SK-N-SH (cell line): ENCODE results near the gene MARF1. TPM values are rescaled to one million over a fixed set of nuclear protein-coding genes. Genes with fewer than 3 reads are reported as not detected.

ENCODE experiments used
- CTCF ChIA-PET: fragments of 300-600, 350-600 bp; formaldehyde crosslinking; extraction: SDS; loops from one replicate; lab custom pipeline; 2021; lab: Yijun Ruan, JAX
- POLR2A ChIA-PET: fragments of 350-600 bp; sonication (Branson Sonifier 250); formaldehyde crosslinking; extraction: SDS; loops from one replicate; lab custom pipeline; 2020; ENCODE audit warnings: antibody characterized with exemption, inconsistent platforms; lab: Yijun Ruan, JAX
- DNase-seq: peaks from one replicate; pipeline ENCODE4 v3.0.0; 2012
- H2AFZ ChIP-seq: fragments of 200-600 bp; sonication (generic); 2 replicates; pipeline ENCODE4 v1.8.1; 2016; ENCODE audit warnings: antibody characterized with exemption, mild to moderate bottlenecking, low read depth
- H3F3A ChIP-seq: fragments of 200-600 bp; sonication (generic); replicated peaks from 2 replicates; pipeline ENCODE3; 2016; ENCODE audit warnings: antibody characterized with exemption, mild to moderate bottlenecking; ENCODE audit not compliant: insufficient read depth
- H3K27ac ChIP-seq, 2 experiments: fragments of 200-500 bp in 1 of 2; fragments of 200-600 bp in 1 of 2; sonication (Bioruptor generic) in 1 of 2; sonication (generic), shearing (Covaris generic) in 1 of 2; 2 replicates each; pipeline versions ENCODE4 v1.5.1 to v1.6.1; 2014 to 2016; ENCODE audit warnings: low read depth in 2 of 2, inconsistent platforms in 1 of 2, low read length in 1 of 2, mild to moderate bottlenecking in 1 of 2, mixed read lengths in 1 of 2
- H3K27me3 ChIP-seq: fragments of 200-600 bp; sonication (generic), shearing (Covaris generic); 2 replicates; pipeline ENCODE4 v1.6.1; 2016; ENCODE audit warnings: mixed run types; ENCODE audit not compliant: insufficient read depth
- H3K36me3 ChIP-seq, 2 experiments: fragments of 200-500 bp in 1 of 2; fragments of 200-600 bp in 1 of 2; sonication (Bioruptor generic) in 1 of 2; sonication (generic) in 1 of 2; replicated peaks in 1 of 2; 2 replicates each; pipeline versions ENCODE3 to v1.5.1; 2014 to 2016; ENCODE audit warnings: low read length in 1 of 2, mild to moderate bottlenecking in 1 of 2; ENCODE audit not compliant: insufficient read depth in 2 of 2, control insufficient read depth in 1 of 2
- H3K4me1 ChIP-seq, 2 experiments: fragments of 200-500 bp in 1 of 2; fragments of 200-600 bp in 1 of 2; sonication (Bioruptor generic) in 1 of 2; sonication (generic), shearing (Covaris generic) in 1 of 2; 2 replicates each; pipeline versions ENCODE4 v1.5.1 to v1.6.1; 2014 to 2016; ENCODE audit warnings: low read depth in 1 of 2, low read length in 1 of 2, mixed run types in 1 of 2; ENCODE audit not compliant: insufficient read depth in 2 of 2, control insufficient read depth in 1 of 2
- H3K4me2 ChIP-seq: fragments of 200-600 bp; sonication (generic), shearing (Covaris generic); 2 replicates; pipeline ENCODE4 v1.6.1; 2017; ENCODE audit warnings: mixed run types
- H3K4me3 ChIP-seq, 2 experiments: fragments of 200-500 bp in 1 of 2; fragments of 200-600 bp in 1 of 2; sonication (Bioruptor generic) in 1 of 2; sonication (generic), shearing (Covaris generic) in 1 of 2; 2 replicates each; pipeline versions ENCODE4 v1.5.1 to v1.8.1; 2014 to 2016; ENCODE audit warnings: low read depth in 2 of 2, inconsistent platforms in 1 of 2, low read length in 1 of 2, mild to moderate bottlenecking in 1 of 2, mixed read lengths in 1 of 2, moderate library complexity in 1 of 2
- H3K79me2 ChIP-seq: fragments of 200-600 bp; sonication (generic); 2 replicates; pipeline ENCODE4 v1.8.1; 2017; ENCODE audit warnings: mild to moderate bottlenecking; ENCODE audit not compliant: insufficient read depth
- H3K9ac ChIP-seq: fragments of 200-600 bp; sonication (generic); 2 replicates; pipeline ENCODE4 v1.6.1; 2017; ENCODE audit warnings: mixed run types
- H3K9me2 ChIP-seq: fragments of 200-600 bp; sonication (generic); 2 replicates; pipeline ENCODE4 v1.6.1; 2017; ENCODE audit warnings: mixed run types
- H3K9me3 ChIP-seq: fragments of 200-600 bp; sonication (generic); 2 replicates; pipeline ENCODE4 v1.6.1; 2017; ENCODE audit warnings: mixed run types, mild to moderate bottlenecking, moderate library complexity
- H4K20me1 ChIP-seq: fragments of 200-600 bp; sonication (generic); 2 replicates; pipeline ENCODE4 v1.6.1; 2017; ENCODE audit warnings: mild to moderate bottlenecking, mixed run types; ENCODE audit not compliant: insufficient read depth
- CHD2 ChIP-seq: fragments of 150-350 bp; IDR thresholded peaks from 2 replicates; pipeline ENCODE4 v1.6.1; 2018; ENCODE audit warnings: low read length; ENCODE audit not compliant: partially characterized antibody
- ELF1 ChIP-seq: IDR thresholded peaks from 2 replicates; pipeline ENCODE4 v1.4.0; 2012
- EP300 ChIP-seq, 2 experiments: IDR thresholded peaks; 2 replicates each; pipeline versions ENCODE4 v1.4.0 to v1.6.1; 2012; ENCODE audit warnings: borderline replicate concordance in 1 of 2, low read depth in 1 of 2, low read length in 1 of 2
- EZH2phosphoT487 ChIP-seq: fragments of 200-600 bp; sonication (generic); IDR thresholded peaks from 2 replicates; pipeline ENCODE4 v1.6.1; 2017; ENCODE audit warnings: low read depth, mixed run types, mild to moderate bottlenecking, antibody characterized with exemption, moderate library complexity, borderline replicate concordance
- FOSL2 ChIP-seq: IDR thresholded peaks from 2 replicates; pipeline ENCODE4 v1.4.0; 2012; ENCODE audit warnings: low read depth, mild to moderate bottlenecking, moderate library complexity, borderline replicate concordance
- FOXJ3 ChIP-seq: sonication (generic); formaldehyde crosslinking; IDR thresholded peaks from 2 replicates; pipeline ENCODE4 v1.5.1; 2020; ENCODE audit warnings: mild to moderate bottlenecking, missing genetic modification reagents
- GABPA ChIP-seq: IDR thresholded peaks from 2 replicates; pipeline ENCODE4 v1.4.0; 2012; ENCODE audit warnings: low read depth, mild to moderate bottlenecking
- GATA2 ChIP-seq: sonication (generic); formaldehyde crosslinking; IDR thresholded peaks from 2 replicates; pipeline ENCODE4 v1.5.0; 2020; ENCODE audit warnings: mild to moderate bottlenecking, missing genetic modification reagents
- JUND ChIP-seq: IDR thresholded peaks from 2 replicates; pipeline ENCODE4 v1.4.0; 2012
- NRF1 ChIP-seq: IDR thresholded peaks from 2 replicates; pipeline ENCODE4 v1.6.1; 2012; ENCODE audit warnings: low read depth, mild to moderate bottlenecking, low read length
- POLR2AphosphoS5 ChIP-seq: IDR thresholded peaks from 2 replicates; pipeline ENCODE4 v1.6.1; 2012; ENCODE audit warnings: low read depth, low read length
- RAD21 ChIP-seq: IDR thresholded peaks from 2 replicates; pipeline ENCODE4 v1.6.1; 2012; ENCODE audit warnings: mild to moderate bottlenecking, low read length
- REST ChIP-seq: IDR thresholded peaks from 2 replicates; pipeline ENCODE4 v1.6.1; 2012; ENCODE audit warnings: mild to moderate bottlenecking, low read depth, low read length, moderate library complexity
- RFX5 ChIP-seq: IDR thresholded peaks from 2 replicates; pipeline ENCODE4 v1.6.1; 2012; ENCODE audit warnings: mild to moderate bottlenecking, improper control_type of control experiment, low read length
- TAF1 ChIP-seq: IDR thresholded peaks from 2 replicates; pipeline ENCODE4 v1.6.1; 2012; ENCODE audit warnings: low read depth, mild to moderate bottlenecking, low read length, moderate library complexity, borderline replicate concordance
- TCF12 ChIP-seq: IDR thresholded peaks from 2 replicates; pipeline ENCODE4 v1.4.0; 2012
- WGBS: methylation state at CpG from one replicate; pipeline ENCODE4 v1.1.6; 2017; ENCODE audit warnings: low lambda C conversion rate; 5-methylcytosine and 5-hydroxymethylcytosine counted together
- polyA plus RNA-seq, 3 experiments: library from polyadenylated mRNA; depleted of rRNA; stranded (reverse); fragments of >200 nt; gene quantifications; 2 replicates each; pipeline ENCODE4 v1.2.3, GENCODE V29; 2012
- TF ChIP-seq, protein P1 (sequence below): IDR thresholded peaks from 2 replicates; pipeline ENCODE4 v1.4.0; 2012; ENCODE audit warnings: low read depth, borderline replicate concordance
- TF ChIP-seq, protein P2 (sequence below): IDR thresholded peaks from 2 replicates; pipeline ENCODE4; 2012

MARF1 gene
- polyA plus RNA-seq, 1 of the 3 experiments (the other 2 are of a cell fraction) = 10.3 TPM

- WGBS = 92% methylated on average over 9 of the region's 9 CpGs
- DNase-seq = no peak
- Histone ChIP-seq H3K4me3 (no peak overlapping the region), H3K4me2 (no peak overlapping the region), H3F3A (peaks cover 32% of the 10 kb centered on the region), H3K27me3 (no peaks in the 10 kb centered on the region), H3K4me1 (peaks cover 4 to 8% of the 10 kb centered on the region in 2 experiments), H3K9ac (no peak overlapping the region), H3K36me3 (no peaks in the 10 kb centered on the region), H3K9me2 (no peaks in the 10 kb centered on the region), H3K27ac (no peak overlapping the region), H2AFZ (no peak overlapping the region), H3K9me3 (no peaks in the 10 kb centered on the region), H4K20me1 (no peaks in the 10 kb centered on the region), H3K79me2 (peaks cover 30% of the 10 kb centered on the region)
- CTCF ChIA-PET = no interaction called here
- POLR2A ChIA-PET = no interaction called here
- TF ChIP-seq CHD2 (no peak), FOSL2 (no peak), TAF1 (no peak), GABPA (no peak), EP300 (IDR thresholded peaks at IDR 0.05; ENCODE audit: borderline replicate concordance in 1 of 2, low read depth in 1 of 2, low read length in 1 of 2) (no peak), ELF1 (no peak), FOXJ3 (CRISPR knock-in tag) (no peak), RAD21 (no peak), JUND (no peak)
- TF ChIP-seq, protein P1, sequence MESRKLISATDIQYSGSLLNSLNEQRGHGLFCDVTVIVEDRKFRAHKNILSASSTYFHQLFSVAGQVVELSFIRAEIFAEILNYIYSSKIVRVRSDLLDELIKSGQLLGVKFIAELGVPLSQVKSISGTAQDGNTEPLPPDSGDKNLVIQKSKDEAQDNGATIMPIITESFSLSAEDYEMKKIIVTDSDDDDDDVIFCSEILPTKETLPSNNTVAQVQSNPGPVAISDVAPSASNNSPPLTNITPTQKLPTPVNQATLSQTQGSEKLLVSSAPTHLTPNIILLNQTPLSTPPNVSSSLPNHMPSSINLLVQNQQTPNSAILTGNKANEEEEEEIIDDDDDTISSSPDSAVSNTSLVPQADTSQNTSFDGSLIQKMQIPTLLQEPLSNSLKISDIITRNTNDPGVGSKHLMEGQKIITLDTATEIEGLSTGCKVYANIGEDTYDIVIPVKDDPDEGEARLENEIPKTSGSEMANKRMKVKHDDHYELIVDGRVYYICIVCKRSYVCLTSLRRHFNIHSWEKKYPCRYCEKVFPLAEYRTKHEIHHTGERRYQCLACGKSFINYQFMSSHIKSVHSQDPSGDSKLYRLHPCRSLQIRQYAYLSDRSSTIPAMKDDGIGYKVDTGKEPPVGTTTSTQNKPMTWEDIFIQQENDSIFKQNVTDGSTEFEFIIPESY = no peak
- TF ChIP-seq, protein P2, sequence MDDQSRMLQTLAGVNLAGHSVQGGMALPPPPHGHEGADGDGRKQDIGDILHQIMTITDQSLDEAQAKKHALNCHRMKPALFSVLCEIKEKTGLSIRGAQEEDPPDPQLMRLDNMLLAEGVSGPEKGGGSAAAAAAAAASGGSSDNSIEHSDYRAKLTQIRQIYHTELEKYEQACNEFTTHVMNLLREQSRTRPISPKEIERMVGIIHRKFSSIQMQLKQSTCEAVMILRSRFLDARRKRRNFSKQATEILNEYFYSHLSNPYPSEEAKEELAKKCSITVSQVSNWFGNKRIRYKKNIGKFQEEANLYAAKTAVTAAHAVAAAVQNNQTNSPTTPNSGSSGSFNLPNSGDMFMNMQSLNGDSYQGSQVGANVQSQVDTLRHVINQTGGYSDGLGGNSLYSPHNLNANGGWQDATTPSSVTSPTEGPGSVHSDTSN = no peak
Measured at GRCh38 chr16:15648135-15648730, 5.3 kb upstream of the MARF1 start.

DNA sequence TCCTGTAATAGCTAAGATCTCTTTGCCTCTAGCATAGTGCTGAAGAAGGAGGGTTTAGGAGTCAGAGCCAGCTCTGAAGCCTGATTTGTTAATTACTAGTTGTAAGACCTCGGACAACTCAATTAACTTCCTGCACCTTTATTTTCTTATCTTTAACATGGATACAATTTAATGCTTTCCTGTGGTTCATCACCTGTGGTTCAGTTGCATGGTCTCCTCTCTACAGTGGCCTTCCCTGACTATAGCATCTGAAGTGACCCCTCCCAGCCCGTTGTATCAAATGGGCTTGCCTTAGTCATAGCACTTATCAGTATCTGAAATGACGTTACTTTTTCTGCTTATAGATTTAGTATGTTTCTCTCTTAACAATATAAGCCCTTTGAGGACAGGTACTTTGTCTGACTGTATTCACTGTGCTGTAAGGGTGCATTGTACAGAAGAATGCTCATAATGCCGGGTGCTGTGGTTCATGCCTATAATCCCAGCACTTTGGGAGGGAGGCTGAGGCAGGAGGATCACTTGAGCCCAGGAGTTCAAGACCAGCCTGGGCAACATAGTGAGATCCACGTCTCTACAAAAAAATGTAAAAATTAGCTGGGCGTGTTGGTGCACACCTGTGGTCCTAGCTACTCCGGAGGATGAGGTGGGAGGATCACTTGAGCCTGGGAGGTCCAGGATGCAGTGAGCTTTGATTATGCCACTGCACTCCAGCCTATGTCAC, 4.5 kb upstream of the MARF1 start:
- Histone ChIP-seq H3K36me3 (no peaks in the 10 kb centered on the region), H3K9ac (no peak overlapping the region), H3K4me2 (no peak overlapping the region), H3K79me2 (peaks cover 26% of the 10 kb centered on the region), H3K4me1 (peaks cover 4 to 8% of the 10 kb centered on the region in 2 experiments), H4K20me1 (no peaks in the 10 kb centered on the region), H3F3A (peaks cover 26% of the 10 kb centered on the region), H2AFZ (no peak overlapping the region), H3K9me3 (no peaks in the 10 kb centered on the region), H3K4me3 (no peak overlapping the region), H3K9me2 (no peaks in the 10 kb centered on the region), H3K27ac (no peak overlapping the region), H3K27me3 (no peaks in the 10 kb centered on the region)
- 98% methylated on average over 7 of the region's 7 CpGs for WGBS
- no peak for DNase-seq
- CTCF ChIA-PET = no interaction called here
- POLR2A ChIA-PET = no interaction called here
- TF ChIP-seq RFX5 (no peak), ELF1 (no peak), POLR2AphosphoS5 (no peak), TCF12 (no peak), NRF1 (no peak), REST (no peak), EZH2phosphoT487 (no peak), GATA2 (CRISPR knock-in tag) (no peak), FOSL2 (no peak), RAD21 (no peak), EP300 (IDR thresholded peaks at IDR 0.05; ENCODE audit: borderline replicate concordance in 1 of 2, low read depth in 1 of 2, low read length in 1 of 2) (no peak)
- TF ChIP-seq, protein P1 = no peak
